ENCODE data around the gene B3GNT9. TPM values are rescaled to one million over a fixed set of nuclear protein-coding genes. Genes with fewer than 3 reads are reported as not detected.

B3GNT9 gene
- total and polyA plus RNA-seq, 2 of the 8 experiments (the other 6 are each of a cell fraction or from before 2014, with no cell fraction given), result 3.5 to 9.0 TPM

DNA sequence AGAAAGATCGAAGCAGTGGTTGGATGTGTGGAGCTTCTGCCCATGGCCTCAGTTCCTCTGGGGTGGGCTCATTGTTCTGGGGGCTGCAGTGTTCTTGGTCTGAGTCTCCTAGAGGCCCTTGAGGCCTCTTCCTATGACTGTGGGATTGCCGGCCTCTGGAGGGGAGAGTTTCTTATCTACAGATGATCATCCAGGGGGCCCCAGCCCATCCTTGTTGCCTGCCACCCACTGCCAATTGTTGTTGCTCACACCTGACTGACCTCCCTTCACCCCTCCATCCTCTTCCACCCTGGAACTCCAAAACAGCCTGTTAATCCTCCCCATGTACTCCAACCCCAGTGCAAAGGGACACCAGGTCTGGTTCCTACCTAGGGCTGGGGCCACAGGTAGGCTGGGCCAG lies 5.9 kb downstream of the B3GNT9 start:
- H4K5ac ChIP-seq (ENCODE audit: insufficient read length, low read depth, low read length), result no peak overlapping the region
- H3K4me2 ChIP-seq (ENCODE audit: insufficient read depth in 1 of 2, low read depth in 2 of 2, low read length in 2 of 2), result no peak overlapping the region
- no peaks in the 10 kb centered on the region; the same call in 1 of the 2 replicates for H3K79me1 ChIP-seq (ENCODE audit: low read depth, low read length)
- H3K27me3 ChIP-seq (replicated peaks in 1 of 4; ENCODE audit: control insufficient read depth in 3 of 4, extremely low read depth in 1 of 4, insufficient read depth in 3 of 4, low read length in 3 of 4), result peaks cover 0 to under 1% (median 0%) of the 10 kb centered on the region in 4 experiments; a peak in 2 of 7 replicates
- POLR2A ChIA-PET (ENCODE audit: partially characterized antibody), result interaction anchor here (1.0 kb wide), 1 partner anchor 26 kb away, joined by 3 read pairs; no protein-coding TSS in a partner anchor
- H2BK15ac ChIP-seq (ENCODE audit: low read length), result no peak overlapping the region
- H2BK12ac ChIP-seq (ENCODE audit: low read depth, low read length), result no peak overlapping the region
- H3K23ac ChIP-seq (ENCODE audit: insufficient read length), result no peak overlapping the region
- H3K14ac ChIP-seq (ENCODE audit: insufficient read length), result no peak overlapping the region
- H3K36me3 ChIP-seq (ENCODE audit: control insufficient read depth in 2 of 4, insufficient read depth in 4 of 4, low read length in 3 of 4), result peaks cover 20 to 44% (median 40%) of the 10 kb centered on the region in 4 experiments; a peak in 7 of 8 replicates
- no peak overlapping the region for H3K4me3 ChIP-seq (ENCODE audit: extremely low read depth in 1 of 4, insufficient read depth in 2 of 4, low read depth in 3 of 4, low read length in 4 of 4)
- 61% methylated on average over 2 of the region's 2 CpGs; no CpG with 5 or more reads in 1 of the 2 experiments for WGBS, 2 experiments (ENCODE audit: extremely low coverage in 1 of 2, insufficient coverage in 1 of 2, insufficient read length in 1 of 2, insufficient replicate concordance in 2 of 2, low coverage in 1 of 2, low lambda C conversion rate in 2 of 2, missing lambda C conversion rate in 1 of 2)
- H4K8ac ChIP-seq (ENCODE audit: extremely low read depth, insufficient read depth, low read length), result no peak overlapping the region
- no peak overlapping the region for H3K27ac ChIP-seq (ENCODE audit: low read depth, low read length)
- H3K79me2 ChIP-seq (ENCODE audit: control insufficient read depth in 1 of 2, insufficient read depth in 2 of 2, low read length in 2 of 2), result no peaks in the 10 kb centered on the region
- H3K56ac ChIP-seq (replicated peaks; ENCODE audit: insufficient read length, low read depth, low read length), result no peak overlapping the region
- H2AFZ ChIP-seq (ENCODE audit: low read length), result no peak overlapping the region
- no peak overlapping the region for H2AK5ac ChIP-seq (ENCODE audit: low read depth, low read length)
- no peak overlapping the region for H3K9ac ChIP-seq (replicated peaks in 1 of 4; ENCODE audit: extremely low read depth in 1 of 4, low read depth in 3 of 4, low read length in 3 of 4)
- H3K23me2 ChIP-seq (ENCODE audit: low read depth, low read length), result peaks cover 4% of the 10 kb centered on the region; the same call in 1 of the 2 replicates
- no peak overlapping the region for H3K18ac ChIP-seq (ENCODE audit: extremely low read depth, low read length)
- FAIRE-seq (no peak), DNase-seq (ENCODE audit: low read depth in 1 of 2, low spot score in 2 of 2) (no peak)
- no peak overlapping the region for H2BK120ac ChIP-seq (replicated peaks; ENCODE audit: low read depth, low read length)
- no peak overlapping the region for H2BK20ac ChIP-seq (ENCODE audit: low read length)
- peaks cover 3 to 20% of the 10 kb centered on the region in 2 experiments for H4K20me1 ChIP-seq (replicated peaks in 1 of 2; ENCODE audit: control insufficient read depth in 1 of 2, insufficient read depth in 2 of 2, low read length in 2 of 2)
- H3K4me1 ChIP-seq (replicated peaks in 1 of 4; ENCODE audit: control insufficient read depth in 3 of 4, insufficient read depth in 4 of 4, low read length in 3 of 4), result peaks cover 0 to 5% (median 4%) of the 10 kb centered on the region in 4 experiments; a peak in 4 of 7 replicates
- CTCF ChIA-PET (ENCODE audit: partially characterized antibody), result interaction anchor here (1.0 to 3.1 kb wide), 4 partner anchors 10 to 127 kb away, joined by 3 to 12 read pairs (median 6); no protein-coding TSS in a partner anchor
- no peak overlapping the region for H2BK5ac ChIP-seq (ENCODE audit: low read depth, low read length)
- no peak for TF ChIP-seq TCF12 (IDR thresholded peaks at IDR 0.05; ENCODE audit: low read depth, low read length)
- no peak for TF ChIP-seq RXRA (IDR thresholded peaks at IDR 0.05; ENCODE audit: insufficient read depth, low read depth, low read length)
- TF ChIP-seq SP1 (IDR thresholded peaks at IDR 0.05; ENCODE audit: low read depth, low read length), result no peak
- TF ChIP-seq, protein P1, sequence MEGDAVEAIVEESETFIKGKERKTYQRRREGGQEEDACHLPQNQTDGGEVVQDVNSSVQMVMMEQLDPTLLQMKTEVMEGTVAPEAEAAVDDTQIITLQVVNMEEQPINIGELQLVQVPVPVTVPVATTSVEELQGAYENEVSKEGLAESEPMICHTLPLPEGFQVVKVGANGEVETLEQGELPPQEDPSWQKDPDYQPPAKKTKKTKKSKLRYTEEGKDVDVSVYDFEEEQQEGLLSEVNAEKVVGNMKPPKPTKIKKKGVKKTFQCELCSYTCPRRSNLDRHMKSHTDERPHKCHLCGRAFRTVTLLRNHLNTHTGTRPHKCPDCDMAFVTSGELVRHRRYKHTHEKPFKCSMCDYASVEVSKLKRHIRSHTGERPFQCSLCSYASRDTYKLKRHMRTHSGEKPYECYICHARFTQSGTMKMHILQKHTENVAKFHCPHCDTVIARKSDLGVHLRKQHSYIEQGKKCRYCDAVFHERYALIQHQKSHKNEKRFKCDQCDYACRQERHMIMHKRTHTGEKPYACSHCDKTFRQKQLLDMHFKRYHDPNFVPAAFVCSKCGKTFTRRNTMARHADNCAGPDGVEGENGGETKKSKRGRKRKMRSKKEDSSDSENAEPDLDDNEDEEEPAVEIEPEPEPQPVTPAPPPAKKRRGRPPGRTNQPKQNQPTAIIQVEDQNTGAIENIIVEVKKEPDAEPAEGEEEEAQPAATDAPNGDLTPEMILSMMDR (IDR thresholded peaks at IDR 0.05; ENCODE audit: control extremely low read depth in 1 of 3, insufficient read depth in 1 of 3, low read depth in 1 of 3, low read length in 3 of 3), result no peak
- TF ChIP-seq RAD21 (IDR thresholded peaks at IDR 0.05 in 1 of 2, conservative IDR thresholded peaks at IDR 0.05 in 1 of 2; ENCODE audit: low read depth in 2 of 2, low read length in 2 of 2), result no peak
- TF ChIP-seq CHD2 (IDR thresholded peaks at IDR 0.05; ENCODE audit: low read length), result no peak
- TF ChIP-seq HDAC2 (IDR thresholded peaks at IDR 0.05; ENCODE audit: borderline replicate concordance in 1 of 2, low read depth in 2 of 2, low read length in 2 of 2), result no peak
- no peak for TF ChIP-seq SUZ12 (IDR thresholded peaks at IDR 0.05; ENCODE audit: low read length)
- no peak for TF ChIP-seq GTF2F1 (IDR thresholded peaks at IDR 0.05; ENCODE audit: borderline replicate concordance, low read depth, low read length)
- no peak overlapping the region for H3K4ac ChIP-seq (replicated peaks; ENCODE audit: insufficient read length, low read depth, low read length)
- no peaks in the 10 kb centered on the region; a peak in 1 of 4 replicates for H3K9me3 ChIP-seq (ENCODE audit: insufficient read depth in 2 of 2, low read depth in 1 of 2, low read length in 1 of 2)
- H4K91ac ChIP-seq (replicated peaks; ENCODE audit: insufficient read length, low read length), result no peak overlapping the region
